Left forelimb (tissue), 1 donor: ENCODE measurements around the gene LCE3C.
"Not testable (repeated sequence)": the region's sequence is repeated elsewhere in the genome, so short reads cannot be mapped to it uniquely, and the experiment has no call there.

Experiments used
- DNase-seq: peaks from one replicate; pipeline ENCODE4 v3.0.0-alpha.2; 2018; ENCODE audit warnings: low spot score

The LCE3C gene, protein sequence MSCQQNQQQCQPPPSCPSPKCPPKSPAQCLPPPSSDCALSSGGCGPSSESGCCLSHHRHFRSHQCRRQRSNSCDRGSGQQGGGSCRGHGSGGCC

DNA sequence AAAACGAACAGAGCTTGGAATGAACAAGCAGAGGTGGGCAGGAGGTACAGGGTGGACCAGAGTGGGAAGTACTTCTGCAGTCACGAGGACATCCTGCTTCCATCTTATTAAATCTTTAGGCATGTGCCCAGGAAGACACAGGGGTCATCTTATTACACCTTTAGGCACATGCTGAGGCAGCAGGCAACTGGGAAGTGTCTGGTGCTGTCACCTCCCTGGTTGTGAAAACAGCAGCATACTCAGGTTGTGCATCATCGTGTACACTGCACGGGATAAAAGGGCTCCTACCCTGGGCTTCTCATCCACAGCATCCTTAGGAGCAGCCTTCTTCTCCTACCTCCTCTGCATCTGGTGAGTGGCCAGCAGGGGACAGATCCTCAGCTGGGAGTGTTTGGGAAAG lies at the start of gene LCE3C:
Gene LCE3C (plus strand): TSS at position 301 of the 400 bp plus-strand sequence. CDS start 498 bp downstream, outside the sequence.
- DNase-seq: no peak

DNA sequence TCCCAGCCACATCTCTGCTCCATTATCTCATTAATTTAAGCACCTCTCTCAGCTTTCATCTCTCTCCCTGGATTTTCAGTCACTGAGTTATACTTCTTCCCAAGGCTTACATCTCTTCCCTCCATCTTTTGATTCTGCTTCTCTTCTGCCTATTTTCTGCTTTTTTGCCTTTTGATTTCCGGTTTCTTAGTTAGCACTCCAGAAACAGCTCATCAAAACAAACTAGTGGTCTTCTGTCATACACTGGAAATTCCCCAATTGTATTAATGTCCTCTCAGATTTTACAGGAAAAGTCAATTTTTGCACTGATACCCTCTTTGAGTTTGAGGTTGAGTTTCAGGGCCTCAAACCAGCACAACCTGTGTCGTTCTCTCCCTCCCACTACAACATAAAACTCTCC lies 34.9 kb upstream of the LCE3C start:
- no peak for DNase-seq

DNA sequence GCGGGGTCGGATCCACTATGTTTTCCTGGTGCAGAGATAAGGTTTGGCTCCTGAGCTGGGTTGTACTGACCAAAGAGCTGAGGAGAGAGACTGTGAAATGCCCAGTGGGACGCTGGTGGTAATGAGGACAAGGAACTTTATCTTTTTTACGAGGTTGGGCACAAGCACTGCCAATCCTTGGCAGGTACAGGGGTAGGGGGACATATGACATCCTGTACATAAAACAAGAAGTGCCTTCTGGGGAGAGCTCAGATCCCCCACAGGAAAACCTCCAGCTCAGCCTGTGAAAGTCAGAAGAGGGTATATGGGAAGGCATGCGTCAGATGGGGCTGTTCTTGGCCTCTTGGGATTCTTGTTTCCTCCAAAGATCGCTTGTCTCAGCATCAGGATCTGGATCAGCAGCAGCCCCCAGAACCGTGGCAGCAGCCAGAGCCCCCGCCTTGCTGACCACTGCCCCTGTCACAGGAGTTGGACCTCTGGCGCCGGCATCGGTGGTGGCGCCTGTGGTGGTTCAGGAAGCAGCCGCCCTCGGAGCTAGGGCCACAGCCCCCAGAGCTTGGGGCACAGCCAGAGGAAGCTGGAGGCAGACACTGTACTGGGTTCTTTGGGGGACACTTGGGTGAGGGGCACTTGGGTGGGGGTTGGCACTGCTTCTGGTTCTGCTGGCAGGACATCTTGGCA lies 34.4 kb upstream of the LCE3C start:
- no peak for DNase-seq

DNA sequence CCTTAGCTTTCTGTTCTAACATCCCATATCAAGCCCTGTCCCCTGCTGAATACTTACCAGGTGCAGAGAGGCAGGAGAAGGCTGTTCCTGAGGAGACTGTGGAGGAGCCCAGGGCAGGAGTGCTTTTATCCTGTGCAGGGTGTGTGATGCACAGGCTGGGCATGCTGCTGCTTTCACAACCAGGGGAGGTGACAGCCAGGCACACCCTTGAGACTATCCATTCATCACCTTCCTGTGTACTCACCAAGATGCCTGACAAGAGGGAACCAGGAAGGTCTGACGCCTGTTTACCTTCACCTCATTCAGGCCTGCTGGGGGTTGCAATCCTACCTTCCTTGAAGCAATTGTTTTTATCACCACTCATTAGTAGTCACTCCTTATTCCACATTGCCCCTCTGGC lies 33.4 kb upstream of the LCE3C start, which contains the start of gene LCE3E:
Gene LCE3E (minus strand): TSS at position 100 of the 400 bp plus-strand sequence. CDS start 572 bp downstream, outside the sequence.
- no peak for DNase-seq

DNA sequence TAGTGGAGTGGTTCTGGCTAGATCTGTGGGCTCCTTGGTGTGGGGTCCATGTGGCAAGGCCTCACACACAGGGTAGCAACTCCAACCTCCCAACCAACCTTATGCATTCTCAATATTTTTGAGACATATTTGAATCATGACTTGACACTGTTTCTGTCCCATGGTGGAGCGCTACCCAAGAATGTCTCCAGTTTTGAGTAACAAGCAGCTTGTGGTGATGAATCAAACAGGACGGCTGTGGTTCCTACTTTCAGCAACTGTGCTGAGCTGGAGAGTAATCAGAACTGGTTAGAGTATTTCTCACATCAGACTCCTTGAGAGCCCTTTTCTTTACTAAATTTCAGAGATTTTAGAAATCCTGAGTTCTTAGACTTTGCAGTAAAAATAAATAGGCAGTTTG lies 22.9 kb upstream of the LCE3C start:
- no peak for DNase-seq

DNA sequence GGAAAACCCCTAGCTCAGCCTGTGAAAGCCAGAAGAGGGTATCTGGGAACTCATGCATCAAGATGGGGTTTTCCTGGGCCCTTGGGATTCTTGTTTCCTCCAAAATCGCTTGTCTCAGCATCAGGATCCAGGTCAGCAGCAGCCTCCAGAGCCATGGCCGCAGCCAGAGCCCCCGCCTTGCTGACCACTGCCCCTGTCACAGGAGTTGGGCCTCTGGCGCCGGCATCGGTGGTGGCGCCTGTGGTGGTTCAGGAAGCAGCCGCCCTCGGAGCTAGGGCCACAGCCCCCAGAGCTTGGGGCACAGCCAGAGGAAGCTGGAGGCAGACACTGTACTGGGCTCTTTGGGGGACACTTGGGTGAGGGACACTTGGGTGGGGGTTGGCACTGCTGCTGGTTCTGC lies 20.5 kb upstream of the LCE3C start:
- not testable (repeated sequence) for DNase-seq

DNA sequence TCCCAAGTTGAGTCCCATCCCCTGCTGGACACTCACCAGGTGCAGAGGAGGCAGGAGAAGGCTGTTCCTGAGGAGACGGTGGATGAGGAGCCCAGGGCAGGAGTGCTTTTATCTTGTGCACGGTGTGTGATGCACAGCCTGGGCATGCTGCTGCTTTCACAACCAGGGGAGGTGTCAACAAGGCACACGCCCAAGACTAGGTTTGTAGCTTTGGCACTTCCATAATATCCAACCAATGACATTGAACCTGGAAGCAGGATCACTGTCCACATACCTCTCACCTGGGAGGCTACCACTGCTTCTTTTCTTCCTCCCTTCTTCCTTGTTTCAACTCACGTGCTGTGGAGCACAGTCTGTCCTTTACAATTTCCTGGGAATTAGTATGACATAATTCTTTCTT lies 19.6 kb upstream of the LCE3C start, which contains the start of gene LCE3D:
Gene LCE3D (minus strand): TSS at position 84 of the 400 bp plus-strand sequence. CDS start 580 bp downstream, outside the sequence.
- DNase-seq: no peak

DNA sequence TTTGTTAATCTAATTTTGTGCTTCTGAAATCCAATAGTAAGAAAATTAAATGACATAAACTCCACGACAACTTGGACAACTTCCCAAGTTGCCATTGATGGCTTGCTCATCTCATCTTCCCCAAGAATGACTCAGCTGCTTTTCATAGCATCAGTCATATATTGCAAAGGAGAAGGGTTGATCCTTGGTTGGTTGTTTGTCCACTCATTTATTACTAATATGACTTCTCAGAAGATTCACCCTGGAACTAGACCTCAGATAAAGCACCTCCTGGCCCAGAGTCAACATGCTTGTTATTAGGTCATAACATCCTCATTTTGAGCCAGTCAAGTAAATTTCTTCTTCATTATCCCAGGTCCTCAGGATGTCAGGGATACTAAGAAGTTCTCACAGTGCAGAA lies 17.4 kb upstream of the LCE3C start:
- DNase-seq: no peak

DNA sequence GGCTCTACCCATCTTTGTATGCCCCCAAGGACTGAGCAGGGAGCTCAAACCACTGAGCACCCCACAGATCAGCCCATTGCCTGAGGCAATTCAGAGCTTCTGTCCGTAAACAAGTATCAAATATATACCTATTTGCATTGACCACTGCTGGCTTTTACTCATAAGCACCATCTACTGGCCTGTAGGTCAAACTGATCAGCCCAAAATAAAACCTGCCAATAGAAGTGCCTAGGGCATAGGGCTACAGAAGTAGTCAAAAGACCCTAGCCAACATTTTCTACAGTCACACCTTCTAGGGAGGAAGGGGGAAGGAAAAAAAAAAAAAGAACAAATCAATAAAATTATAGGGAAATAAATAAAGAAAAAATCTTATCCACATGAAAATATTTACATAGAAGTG lies 14.4 kb upstream of the LCE3C start:
- no peak for DNase-seq

DNA sequence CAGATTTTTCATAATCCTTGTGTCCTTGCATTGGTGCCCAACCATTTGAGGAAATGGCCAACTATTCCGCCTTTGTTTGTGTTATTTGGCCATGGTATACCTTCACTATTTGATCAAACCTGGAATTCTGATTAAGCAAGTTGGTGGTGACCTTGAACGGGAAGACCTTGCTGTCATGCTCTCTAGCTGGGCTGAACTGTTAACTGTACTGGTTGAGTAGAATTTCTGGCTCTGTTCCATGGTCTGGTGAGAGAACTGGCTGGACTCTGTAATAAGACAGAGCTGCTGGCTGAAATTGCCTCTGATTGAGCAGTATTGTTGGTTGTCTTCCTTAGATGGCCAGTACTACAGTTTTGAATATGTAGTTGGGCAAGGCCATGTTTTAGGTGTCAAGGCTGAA lies 3.0 kb upstream of the LCE3C start:
- no peak for DNase-seq

DNA sequence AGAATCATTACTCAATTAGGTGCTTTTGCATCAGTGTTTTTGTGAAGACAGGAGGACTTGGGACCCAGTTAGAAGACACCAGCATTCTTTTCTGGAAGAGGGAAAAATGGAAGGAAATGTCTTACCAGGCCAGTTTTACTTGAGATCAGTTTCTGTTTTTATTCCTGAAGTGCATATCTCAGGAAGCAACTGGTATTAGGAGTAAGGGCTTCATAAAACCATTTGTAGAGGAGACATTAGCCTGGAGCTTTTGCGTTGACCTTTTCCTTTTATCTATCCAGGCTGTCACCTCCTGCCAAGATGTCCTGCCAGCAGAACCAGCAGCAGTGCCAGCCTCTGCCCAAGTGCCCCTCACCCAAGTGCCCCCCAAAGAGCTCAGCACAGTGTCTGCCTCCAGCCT lies 13.5 kb downstream of the LCE3C start, which contains the start of gene LCE3B:
Gene LCE3B (plus strand): TSS at position 301 of the 400 bp plus-strand sequence. CDS start 0 bp downstream, at position 301.
- DNase-seq: no peak

DNA sequence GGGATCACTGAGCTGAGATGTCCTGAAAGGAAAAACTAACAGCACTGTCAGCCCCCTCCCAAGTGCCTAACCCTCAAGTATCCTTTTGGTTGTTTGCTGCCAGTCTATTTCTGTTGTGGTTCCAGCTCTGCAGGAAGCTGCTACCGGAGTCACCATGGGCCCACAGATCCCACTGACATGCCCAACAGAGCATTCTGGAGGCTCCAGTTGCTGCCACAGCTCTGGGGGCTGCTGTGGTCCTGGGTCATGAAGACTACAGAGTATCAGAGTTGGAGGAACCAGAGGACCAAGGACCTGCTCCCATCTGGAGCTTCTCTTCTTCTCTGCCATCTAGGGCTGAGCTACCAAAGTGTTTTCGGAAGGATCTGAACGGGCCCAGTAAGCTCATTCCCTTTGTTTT lies 22.0 kb downstream of the LCE3C start:
- no peak for DNase-seq

DNA sequence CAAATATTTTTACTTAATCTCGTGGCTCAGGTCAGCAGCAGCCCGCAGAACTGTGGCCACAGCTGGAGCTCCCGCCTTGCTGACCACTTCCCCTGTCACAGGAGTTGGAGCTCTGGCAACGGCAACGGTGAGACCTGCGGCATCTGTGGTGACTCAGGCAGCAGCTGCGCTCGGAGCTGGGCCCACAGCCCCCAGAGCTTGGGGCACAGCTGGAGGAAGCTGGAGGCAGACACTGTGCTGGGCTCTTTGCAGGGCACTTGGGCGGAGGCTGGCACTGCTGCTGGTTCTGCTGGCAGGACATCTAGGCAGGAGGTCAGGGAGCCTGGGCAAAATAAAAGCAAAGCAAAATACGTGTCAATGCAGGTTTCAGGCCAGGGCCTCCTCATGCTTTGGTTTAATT lies 22.8 kb downstream of the LCE3C start, which contains the start of gene LCE3A:
Gene LCE3A (minus strand): TSS at position 301 of the 400 bp plus-strand sequence. CDS start 0 bp downstream, at position 301.
- DNase-seq: no peak

DNA sequence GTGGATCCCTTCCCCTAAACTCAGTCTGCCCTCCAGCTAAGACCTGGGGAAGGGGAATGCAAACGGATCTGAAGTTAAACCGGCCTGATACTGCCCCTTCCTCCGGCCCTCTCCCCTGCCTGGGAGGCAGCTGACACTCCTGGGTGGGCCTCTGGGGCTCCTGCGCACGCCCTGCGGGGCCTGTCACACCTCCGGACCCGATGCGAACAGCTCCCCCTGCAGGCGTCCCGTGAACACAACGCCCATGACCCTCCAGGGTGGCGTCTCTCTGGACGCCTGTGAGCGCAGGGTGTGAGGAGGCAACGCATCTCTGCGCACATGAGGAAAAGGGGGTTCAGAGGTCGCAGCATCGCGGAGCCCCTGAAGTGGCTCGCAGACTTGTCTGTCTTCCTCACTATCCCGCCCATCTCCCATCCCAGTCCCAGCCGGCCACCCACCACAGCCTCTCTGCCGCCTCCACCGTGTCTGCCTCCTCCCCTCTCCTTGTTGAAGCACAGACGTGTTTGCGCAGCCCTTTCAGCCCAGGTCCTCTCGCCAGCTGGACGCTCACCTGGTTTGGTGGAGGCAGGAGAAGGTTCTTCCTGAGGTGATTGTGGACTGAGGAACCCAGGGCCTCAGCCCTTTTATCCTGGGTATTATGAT lies 23.3 kb downstream of the LCE3C start:
- no peak for DNase-seq

DNA sequence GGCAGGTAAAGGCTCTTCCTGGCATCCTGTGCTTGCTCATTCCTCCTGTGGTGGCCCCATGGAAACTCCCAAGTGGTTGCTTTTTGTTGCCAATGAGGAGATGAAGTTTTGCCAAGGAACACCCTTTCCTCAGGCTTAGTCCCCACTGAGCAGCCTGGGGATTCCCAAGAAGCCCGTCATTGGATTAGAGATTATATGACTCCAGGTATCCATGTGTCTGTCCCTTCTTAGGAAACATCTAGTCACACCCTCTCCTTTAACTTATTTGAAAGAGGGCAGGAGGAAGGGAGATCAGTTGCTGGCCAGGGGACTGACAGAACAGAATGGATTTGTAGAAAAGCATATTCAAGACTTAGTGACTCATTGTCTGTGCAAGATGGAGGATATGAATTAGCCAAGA lies 26.7 kb downstream of the LCE3C start:
- DNase-seq: no peak

DNA sequence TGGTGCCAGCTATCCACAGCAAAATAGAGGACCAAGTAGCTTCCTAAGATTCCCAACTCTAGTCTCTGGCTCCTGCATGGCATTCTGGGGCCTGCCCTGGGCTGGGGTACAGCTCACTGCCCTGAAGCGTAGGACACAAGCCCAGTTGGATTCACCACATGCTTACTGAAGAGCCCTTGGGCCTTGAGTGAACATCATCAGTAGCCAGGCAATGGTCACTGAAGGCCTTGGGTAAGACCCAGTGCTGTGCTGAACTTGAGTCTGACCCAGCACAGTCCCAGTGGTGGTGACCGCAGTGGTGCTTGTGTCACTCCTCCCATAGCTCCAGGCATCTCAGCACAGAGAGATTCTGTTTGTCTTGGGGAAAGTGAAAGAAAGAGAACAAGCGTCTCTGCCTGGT lies 30.6 kb downstream of the LCE3C start:
- DNase-seq: no peak

DNA sequence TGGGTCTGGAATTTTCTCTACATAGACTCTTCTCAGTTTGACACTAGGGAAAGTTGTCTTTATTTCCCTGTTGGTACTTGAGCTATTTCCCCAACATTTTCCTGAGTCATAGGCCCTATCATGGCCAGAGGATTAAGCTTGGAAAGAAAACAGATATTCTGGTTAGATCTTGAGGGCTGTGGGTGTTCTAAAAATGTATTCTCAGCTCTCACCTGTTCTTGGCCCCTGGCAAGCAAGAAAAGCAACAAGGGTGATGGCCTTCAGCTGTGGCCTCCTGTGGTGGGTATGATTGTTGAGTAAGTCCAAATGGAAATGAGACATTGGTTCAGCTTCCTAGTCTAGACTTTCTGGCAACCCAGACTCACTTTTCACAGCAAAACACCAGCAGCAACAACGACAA lies 40.3 kb downstream of the LCE3C start:
- no peak for DNase-seq

DNA sequence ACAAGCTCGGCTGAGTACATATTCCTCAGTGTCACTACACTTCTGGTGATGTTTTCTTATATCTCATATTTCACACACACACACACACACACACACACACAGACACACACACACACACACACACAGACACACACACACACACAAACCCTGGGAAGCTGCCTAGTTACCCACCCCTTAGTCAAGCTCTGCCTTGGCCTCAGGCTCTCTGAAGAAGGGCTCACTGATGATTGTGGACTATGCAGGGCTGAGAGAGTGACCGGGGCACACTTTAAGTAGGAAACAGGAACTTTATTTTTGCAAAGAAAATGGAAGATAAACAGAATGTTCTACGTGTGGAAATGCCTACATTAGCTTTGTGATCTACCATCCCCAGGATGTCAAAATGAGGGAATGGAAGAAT lies 43.9 kb downstream of the LCE3C start:
- no peak for DNase-seq

DNA sequence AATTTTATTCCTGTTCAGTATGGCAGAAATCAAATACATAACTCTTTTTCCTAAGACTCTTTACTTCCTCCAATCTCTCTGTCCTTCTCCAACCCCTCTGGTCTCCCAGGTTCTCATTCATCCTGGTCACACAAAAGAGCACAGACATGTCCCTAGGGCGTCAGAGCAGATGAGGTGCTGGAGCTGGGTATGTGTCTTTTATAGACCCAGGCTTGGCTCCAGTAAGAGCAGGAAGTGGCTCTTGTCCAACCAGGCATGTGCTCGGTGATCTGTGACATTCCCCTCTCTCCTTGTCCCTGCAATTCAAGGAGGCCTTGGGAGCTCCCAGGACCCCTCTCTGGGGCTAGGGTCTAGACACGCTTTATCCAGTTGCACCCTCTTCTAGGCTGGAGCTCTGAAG lies 45.1 kb downstream of the LCE3C start:
- DNase-seq: no peak

DNA sequence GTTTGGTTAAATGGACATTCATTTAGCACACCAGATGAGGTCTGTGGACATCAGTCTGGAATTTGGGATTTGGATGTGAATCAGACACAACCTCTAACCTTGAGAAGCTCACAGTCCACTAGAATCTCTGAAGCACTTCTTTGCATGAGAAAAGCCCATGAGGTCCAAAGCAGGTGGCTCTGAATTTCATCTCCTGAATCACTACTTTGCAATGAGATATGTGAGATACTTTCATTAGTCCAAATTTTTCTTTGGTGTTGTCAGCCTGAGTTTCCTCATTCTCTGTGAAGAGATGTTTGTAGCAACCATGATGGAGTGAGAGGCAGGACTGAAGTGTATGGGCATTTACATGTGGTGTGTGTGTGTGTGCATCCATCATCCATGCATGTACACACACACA lies 46.6 kb downstream of the LCE3C start:
- no peak for DNase-seq
